Measurements from ENCODE around the gene CACNA1B.

- TF ChIP-seq CTCF (IDR thresholded peaks at IDR 0.05) = no peak
- TF ChIP-seq POLR2A (IDR thresholded peaks at IDR 0.05) = no peak
These were observed 206.3 kb downstream of the CACNA1B start for GRCh38 chr9:138083873-138084272.
